Measurements from ENCODE around the gene CCNB2.
"Not testable (repeated sequence)": the region's sequence is repeated elsewhere in the genome, so short reads cannot be mapped to it uniquely, and the experiment has no call there.

Gene CCNB2

DNA sequence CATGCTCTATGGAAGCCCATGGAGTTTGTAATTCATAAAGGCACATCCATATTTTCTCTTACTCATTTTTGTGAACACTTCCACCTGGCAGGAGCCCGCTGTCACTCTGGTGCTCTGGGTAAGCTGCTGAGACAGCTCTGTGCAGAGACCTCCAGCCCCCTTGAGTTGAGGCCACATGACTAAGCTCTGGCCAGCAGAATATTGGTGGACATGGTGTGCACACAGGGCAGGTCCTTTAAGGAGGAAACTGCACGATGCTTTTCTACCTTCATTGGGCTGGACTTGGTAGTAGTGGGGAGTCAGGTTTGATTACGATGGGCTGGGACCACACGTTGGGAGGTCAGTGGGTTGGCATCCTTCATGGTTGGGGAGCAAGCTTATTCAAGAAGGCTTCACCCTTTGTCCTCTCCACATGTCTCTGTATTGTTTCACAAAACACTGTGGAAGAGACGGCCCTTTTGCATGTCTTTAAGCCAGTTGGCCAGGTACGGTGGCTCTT lies 29.0 kb downstream of the CCNB2 start:
- no peak for DNase-seq (ENCODE audit: low read depth)

DNA sequence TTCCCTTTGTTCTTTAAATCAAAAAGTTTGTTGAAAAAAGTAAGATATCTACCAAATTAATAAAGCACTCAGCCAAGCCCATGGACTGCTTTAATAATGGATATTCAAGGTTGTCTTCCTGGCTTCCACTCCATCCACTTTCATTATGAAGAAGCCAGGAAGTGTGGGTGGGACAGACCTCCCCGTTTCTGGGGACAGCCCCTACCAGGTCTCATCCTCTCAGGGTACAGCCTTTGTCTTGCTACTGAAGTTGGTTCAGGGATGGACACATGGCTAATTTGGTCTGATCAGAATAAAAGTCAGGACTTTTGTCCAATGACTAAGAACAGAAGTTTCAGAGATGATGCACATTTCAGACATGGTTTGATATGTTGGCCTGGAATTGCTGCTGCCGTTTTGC lies 32.6 kb downstream of the CCNB2 start:
- no peak for DNase-seq (ENCODE audit: low read depth)

DNA sequence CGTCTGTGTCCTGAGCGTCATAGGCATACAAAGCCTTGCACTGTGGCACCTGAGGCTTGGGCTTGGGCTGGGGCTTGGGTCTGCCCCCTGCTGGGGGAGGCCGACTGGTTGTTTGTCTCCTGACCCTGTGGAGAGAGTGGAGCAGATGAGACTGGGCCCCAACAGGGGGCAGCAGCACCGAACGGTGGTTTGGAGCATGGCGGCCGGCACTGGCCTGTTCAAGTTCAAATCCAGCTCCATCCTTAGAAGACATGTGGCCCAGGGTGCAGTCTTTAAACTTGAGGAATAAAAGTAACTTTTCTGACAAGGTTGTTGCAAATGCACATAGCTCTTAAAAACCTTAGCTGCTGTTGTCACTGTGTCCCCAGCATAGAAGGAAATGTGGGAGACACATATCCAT lies 33.3 kb downstream of the CCNB2 start:
- DNase-seq (ENCODE audit: low read depth): no peak

DNA sequence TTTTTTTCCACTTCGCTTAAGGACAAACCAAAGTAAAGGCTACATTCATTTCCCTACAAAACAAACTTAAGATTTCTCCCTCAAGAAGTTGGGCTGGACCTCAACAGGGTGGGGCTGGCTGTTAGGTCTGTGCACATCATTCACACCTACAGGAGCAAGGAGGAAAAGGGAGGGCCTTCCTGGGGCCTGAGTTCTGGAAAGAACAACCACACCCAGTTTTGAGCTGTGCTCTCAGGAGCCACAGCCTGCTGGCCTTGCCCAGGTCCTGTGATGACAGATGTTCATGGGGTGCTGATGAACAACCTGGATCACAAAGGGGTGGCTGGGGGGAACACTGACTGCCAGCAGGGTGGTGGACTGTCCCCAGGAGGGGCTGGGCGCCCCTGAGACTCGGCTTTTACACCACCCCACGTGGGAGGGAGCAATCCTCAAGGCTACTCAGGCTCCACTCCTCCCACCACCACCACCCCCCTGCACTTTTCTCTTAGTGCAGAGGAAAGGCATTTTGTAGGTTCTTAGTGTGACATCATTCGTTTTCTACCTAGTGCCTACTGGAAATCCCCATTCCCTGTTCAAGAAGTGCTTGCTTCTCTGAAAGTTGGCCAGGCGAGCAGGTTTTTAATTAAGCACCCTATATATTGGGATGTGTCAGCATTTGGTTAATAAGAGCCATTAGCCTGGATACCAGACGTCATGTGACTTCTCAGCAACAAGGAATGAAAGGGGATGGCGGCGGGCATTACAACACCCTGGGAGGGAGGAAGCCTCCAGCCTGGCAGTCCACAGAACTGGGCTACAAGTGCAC lies 35.7 kb downstream of the CCNB2 start:
- no peak for DNase-seq (ENCODE audit: low read depth)

DNA sequence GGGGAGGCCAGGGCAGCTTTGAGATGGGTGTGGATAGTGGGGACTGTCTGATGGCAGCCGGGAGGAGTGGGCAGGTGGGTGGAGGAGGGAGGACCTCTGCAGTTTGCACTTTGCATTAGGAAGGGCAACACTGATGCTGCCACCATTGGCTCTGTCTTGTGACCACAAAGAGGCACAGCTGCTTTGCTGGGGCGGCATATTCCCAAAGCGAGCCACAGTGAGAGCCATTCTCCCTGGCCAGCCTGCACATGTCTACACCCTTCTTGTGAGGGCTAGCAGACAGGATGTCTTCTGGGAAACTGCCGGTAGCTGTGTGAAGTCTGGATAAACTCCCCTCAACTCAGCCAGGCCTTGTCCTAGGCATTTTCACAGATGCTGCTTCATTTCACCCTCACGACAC lies 38.3 kb downstream of the CCNB2 start:
- no peak for DNase-seq (ENCODE audit: low read depth)

DNA sequence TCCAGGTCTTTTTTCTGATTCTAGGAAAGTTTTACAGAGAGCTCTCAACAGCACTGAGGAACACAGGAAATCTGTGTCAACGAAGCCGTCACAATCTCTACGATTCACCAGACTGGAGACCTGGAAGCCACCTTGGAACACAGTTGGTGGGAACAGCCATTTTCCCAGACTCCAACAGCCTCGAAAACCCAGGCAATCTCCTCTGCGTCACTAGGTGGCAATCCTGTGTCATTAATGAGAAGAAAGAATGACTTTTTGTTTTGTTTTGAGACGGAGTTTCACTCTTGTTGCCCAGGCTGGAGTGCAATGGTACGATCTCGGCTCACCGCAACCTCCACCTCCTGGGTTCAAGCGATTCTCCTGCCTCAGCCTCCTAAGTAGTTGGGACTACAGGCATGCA lies 39.6 kb downstream of the CCNB2 start:
- DNase-seq (ENCODE audit: low read depth): not testable (repeated sequence)

DNA sequence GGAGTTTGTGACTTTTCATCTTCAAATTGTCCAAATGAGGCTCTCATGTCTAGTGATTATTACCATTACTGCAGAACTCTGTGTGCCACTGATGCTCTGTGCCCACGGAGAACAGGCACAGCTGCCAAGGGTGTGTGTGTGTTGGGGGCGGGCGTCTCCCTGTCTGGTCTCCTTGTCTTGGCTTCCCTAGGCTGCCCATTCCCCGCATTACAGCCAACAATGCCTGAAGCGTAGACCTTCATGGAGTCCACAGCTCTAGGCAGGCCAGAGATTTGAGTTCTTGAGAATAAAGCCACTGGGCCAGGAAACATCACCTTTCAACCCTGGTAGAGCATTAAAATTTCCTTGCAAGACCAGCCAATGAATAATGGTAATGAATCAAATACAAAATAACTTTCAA lies 42.7 kb downstream of the CCNB2 start:
- no peak for DNase-seq (ENCODE audit: low read depth)

DNA sequence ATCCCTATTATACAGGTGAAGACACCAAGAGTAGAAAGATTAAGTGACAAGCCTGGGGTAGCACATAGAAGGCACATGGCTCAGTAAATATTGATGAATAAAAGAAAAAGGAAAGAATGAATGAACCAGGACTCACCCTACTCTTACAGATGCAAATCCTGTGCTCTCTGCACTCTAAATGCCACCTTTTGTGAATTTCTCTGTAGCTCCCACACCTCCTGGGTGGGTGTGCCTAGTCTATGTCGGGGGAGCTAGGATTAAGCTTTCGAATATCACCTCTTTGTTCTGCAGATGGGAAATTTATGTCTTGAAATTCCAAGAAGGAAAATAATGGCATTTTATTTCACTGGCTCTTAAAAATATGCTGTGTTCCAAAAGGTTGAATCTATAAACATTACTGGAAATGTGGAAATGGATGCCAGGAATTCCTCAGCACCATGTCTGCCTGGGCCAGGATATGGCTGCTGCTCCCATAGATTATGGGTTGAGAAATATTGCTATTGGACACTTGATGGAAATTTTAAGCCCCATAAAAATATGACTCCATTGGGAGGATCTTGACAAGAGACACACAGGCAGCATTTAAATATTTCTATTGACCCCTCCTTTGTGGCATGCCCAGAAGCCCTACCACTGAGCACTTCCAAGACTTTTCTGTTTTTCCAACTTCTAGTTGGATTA lies 43.3 kb downstream of the CCNB2 start:
- no peak for DNase-seq (ENCODE audit: low read depth)

DNA sequence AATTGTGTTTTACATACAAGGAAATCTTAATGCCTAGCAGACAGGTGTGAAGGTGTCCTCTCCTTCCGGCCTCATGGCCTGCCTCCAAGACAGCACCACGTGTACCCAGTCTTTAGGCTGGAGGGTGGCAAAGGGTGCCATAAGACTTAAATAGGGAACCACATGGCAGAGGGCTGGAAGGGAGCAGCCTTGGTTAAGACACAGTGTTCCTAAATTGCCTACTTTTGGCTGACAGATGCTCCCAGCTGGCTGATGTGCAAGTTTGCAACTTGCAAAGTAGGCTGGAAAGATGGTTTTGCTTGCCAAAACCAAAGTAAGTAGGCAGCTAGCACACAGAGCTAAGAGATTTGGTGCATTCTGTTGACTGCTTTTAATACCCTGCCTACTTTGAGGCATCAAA lies 45.2 kb downstream of the CCNB2 start:
- no peak for DNase-seq (ENCODE audit: low read depth)

DNA sequence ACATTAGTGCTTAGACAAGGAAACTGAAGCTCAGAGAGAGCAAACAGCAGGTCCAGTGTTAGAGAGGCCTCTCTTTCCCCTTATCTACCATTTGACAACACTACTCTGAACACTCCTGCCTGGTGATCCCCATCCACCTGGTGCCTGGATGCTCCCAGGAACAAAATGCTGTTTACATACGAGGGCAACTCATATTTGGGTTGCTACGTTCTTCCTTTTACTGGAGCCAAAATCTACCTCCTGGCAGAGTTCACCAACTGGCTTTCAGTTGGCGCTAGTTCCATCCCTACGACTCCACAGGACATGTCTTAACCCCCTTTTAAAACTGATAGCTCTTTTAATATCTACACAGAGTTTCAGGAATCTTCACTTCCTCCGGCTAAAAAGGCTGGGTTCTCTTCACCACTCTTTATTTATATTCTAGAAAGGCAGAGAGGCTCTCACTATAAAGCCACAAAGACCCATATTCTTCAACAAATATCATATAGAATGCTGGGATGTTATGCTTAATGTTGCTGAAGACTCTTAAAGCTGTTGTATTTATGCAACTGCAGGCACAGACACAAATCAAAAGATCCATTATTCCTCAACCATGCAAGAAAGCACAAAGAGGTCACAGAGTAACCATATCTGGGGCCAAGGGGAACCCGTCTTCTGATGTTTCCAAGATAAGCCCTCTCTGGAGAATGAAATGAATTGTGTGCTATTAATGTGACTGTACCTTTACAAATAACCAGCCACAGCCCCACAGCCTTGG lies 47.9 kb downstream of the CCNB2 start:
- DNase-seq (ENCODE audit: low read depth): no peak

DNA sequence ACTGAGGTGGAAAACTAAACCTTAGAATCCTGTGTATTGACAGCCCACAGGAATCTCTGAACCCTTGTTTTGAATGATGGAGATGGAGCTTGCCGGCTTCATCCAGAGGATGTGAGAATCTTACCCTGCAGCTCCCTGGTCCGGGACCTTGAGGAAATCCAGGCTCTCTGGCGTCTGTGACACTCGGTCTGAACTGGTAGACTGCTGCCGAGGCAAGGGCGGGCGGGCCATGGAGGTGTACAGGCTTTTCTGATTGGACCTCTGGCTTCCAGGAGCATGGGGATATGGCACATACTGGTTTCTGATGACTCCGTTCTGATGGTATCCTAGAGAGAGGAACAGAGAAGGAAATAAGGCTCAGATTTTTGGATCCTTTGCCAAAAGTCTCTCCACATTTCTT lies 48.5 kb downstream of the CCNB2 start:
- DNase-seq (ENCODE audit: low read depth): no peak

DNA sequence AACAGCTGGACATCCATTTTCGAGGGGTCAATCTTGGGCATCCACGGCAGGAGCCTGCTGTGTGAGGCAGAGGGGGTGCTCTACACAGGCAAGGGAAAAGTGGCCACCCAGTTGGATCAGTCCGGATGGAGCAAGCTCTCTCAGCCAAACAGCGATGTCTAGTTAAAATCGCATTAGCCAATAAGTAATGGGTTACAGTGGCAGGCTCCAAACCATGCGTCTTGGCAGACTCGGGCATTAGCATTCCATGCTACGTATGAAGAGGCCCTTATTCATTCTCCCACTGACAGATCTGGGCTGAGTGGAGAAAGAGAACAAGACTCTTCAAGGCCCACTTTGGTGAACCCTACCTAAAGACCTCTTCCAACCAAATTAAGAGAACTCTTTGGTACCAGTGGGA lies 49.3 kb downstream of the CCNB2 start:
- no peak for DNase-seq (ENCODE audit: low read depth)

DNA sequence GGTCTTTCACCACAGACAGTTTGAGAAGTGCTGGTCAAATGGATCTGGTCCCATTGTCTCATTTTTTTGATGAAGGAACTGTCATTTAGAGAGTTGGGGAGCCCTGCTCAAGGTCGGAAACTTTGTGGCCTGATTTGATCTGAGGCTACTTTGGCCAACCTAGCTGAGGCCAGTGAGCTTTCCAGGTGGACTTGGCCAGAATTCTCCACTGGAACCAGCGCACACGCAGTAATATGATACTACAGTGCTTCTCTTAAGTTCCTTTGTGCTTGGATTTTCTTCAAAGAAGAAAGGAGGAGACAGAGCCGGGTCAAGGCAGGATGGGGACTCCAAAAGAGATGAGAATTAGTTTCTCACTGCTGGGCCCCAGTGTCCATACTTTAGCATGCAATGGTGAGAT lies 50.5 kb downstream of the CCNB2 start:
- no peak for DNase-seq (ENCODE audit: low read depth)

DNA sequence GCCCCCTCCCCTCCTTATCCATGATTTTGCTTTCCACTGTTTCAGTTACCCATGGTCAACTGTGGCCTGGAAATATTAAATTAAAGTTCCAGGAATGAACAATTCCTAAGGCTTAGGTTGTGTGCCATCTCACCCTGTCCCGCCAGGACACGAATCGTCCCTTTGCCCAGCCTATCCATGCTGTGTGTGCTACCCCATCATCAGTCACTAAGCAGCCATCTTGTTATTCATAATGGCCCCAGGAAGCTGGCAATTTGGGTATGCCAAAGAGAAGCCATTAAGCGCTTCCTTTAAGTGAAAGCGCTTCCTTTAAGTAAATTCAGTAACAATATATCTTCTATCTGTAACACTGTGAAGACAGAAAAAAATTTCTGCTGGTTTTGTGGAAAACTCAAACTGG lies 52.5 kb downstream of the CCNB2 start:
- DNase-seq (ENCODE audit: low read depth): no peak

DNA sequence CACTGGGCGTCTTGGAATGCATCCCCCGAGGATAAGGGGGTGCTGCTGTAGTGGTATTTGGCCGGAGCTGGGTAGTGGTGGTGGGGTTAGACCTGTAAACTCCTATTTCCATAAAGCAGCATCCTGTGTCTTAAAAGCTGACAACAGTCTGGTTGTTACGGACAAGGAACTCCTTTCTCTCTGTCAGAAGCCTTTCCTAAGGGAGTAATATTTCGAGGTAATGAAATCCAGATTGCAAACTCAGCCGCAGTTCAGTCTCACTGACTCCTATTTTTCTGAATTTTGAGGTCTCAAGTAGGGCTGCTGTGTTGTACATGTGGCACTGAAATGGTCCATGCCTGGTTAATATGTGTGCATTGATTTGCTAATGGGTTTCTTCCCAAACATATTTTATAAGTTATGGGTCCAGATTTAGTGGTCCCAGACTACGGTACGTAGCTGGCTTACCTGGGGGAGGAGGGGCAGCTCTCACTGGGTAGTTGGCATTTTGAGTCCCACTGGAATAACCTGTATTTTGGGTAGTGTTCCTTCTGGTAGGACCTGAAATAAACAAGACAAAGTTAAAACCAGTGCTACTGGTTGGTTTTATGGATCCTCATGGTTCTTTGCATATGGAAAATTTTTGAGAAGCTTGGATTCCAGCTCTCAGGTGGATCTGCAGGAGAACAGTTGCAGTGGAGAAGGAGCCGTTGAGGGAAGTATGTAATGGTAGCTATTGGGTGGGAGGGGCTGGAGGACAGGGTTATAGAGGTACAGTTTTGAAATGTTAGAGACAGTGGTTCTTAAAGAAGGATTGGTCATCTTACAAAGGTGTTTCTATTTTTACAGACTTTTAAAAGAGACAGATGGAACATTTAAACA lies 53.1 kb downstream of the CCNB2 start:
- DNase-seq (ENCODE audit: low read depth): no peak

DNA sequence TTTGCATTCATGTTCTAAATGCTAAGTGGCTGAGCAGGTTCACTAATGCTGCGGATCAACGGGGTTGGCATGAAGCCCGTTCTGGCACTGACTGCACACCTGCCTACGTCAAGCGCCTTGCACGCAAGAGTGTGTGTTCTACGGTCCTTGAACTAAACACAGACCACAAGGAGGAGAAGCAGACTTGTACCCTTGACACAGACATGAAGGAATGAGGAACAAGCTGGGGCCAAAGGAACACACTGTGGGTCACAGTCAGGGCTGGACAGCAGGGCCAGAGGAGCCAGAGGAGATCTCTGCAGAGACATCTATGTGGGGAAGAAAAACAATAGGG lies 53.7 kb downstream of the CCNB2 start:
- no peak for DNase-seq (ENCODE audit: low read depth)

DNA sequence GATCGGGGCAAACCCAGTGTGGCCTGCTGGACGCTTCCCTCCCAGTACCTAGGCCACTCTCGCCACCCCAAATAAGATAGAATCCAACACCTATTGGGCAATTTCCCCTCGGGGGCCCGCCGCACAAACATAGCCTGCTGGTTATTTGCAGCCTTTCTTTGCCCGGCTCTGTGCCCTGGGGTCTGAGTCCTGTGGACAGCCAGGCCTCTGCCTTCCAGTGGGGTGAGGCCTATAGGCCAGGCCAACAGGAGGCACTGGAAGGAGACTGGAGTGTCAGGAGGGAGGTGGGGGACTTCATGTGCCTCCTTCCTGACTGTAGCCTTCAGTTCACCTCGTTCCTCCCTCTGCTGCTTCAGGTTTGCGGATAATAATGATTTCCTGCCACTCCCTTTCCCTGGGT lies 54.3 kb downstream of the CCNB2 start:
- no peak for DNase-seq (ENCODE audit: low read depth)

DNA sequence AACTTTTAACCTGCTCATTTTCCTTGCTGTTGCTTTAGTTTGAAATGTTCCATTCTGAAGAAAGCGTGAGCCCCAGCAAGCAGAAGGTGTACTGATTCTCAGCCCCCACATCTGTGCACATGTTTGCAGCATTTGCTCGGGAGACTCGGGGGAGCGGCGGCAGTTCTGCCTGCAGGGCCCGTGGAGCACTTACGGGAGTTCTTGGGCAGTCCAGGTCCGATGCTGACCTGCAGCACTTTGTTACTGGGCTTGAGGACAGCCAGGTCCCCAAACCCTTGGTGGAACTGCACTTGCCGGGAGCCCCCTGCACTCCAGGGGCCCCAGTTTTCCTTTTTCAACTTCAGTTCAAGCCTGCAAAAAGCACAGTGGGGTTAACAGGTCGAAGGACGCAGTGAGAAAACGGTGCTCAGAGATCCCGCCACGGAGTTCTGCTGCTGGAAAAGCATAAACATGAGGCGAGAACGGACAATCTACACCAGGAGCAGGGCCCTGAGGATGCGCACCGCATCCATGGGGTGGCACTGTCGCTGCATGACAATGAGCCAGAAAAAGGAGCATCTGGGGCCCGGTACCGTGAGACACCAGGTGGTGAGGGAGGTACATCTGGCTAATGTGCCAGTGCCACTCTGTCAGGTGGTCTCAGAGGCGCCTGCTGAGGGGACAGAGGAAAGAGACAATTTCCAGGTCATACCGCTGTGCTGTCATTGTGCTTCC lies 56.1 kb downstream of the CCNB2 start:
- no peak for DNase-seq (ENCODE audit: low read depth)

DNA sequence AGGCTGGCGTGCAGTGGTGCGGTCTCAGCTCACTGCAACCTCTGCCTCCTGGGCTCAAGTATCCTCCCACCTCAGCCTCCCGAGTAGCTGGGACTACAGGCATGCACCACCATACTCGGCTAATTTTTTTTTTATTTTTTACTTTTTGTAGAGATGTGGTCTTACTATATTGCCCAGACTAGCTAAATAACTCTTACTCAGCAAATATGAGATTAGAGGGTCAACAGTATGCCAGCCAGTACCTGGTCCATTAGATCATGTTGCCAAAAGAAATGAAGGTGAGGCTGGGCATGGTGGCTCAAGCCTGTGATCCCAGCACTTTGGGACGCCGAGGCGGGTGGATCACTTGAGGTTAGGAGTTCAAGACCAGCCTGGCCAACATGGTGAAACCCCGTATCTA lies 57.1 kb downstream of the CCNB2 start:
- DNase-seq (ENCODE audit: low read depth): not testable (repeated sequence)

DNA sequence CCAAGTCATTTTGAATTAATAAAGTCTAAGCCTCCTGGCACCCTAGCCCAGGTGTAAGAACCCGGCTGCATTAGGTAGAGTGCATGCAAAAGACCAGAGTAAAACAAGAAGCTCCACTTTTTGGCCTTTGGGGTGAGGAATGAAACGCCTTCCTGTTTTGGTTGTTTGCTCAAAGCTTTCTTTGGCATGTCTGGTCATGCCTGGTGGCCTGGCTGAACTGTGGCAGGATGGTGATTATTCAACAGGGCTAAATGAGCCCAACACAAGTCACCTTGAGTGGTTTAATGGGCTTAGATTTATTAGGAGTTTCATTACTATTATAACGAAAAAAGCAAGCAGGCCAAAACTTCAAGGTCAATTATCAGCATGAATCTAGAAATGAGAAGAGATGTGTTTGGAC lies 60.8 kb downstream of the CCNB2 start:
- no peak for DNase-seq (ENCODE audit: low read depth)

DNA sequence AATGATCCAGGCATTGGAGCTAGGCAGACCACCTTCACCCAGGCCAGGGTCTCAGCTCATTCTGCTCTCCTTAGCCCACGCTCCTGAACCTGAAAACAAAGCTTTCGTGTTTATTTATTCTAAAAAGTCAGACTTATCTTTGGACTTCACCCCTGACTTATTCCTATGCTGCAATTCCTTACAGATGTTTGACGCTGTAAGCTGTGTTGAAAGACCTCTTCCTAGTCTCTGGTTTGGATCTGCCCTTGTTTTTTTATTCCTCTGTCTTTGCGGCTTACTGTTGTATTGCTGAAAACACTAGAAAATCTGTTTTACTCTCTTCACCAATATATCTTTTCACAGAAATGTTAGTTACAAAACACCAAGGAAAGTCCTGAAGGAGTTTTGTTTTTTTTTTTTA lies 61.2 kb downstream of the CCNB2 start:
- no peak for DNase-seq (ENCODE audit: low read depth)

All from non-pigmented ciliary epithelial cell (primary cell).